K562 (cell line): ENCODE measurements around the gene MTA1. TPM values are rescaled to one million over a fixed set of nuclear protein-coding genes. Genes with fewer than 3 reads are reported as not detected.

Source experiments
- BRF2 ChIP-seq: IDR thresholded peaks from 3 replicates; pipeline ENCODE4 v1.6.1; 2011; ENCODE audit warnings: borderline replicate concordance, mild to moderate bottlenecking; ENCODE audit not compliant: insufficient read length, insufficient read depth
- CTCF ChIP-seq, 3 experiments: IDR thresholded peaks in 2 of 3; conservative IDR thresholded peaks in 1 of 3; 2 replicates each; pipeline ENCODE4 v1.5.1; 2011 to 2012; ENCODE audit warnings: low read length in 3 of 3, mild to moderate bottlenecking in 3 of 3, control low read depth in 2 of 3, improper control_type of control experiment in 1 of 3, inconsistent platforms in 1 of 3, low read depth in 1 of 3, mixed read lengths in 1 of 3, moderate library complexity in 1 of 3; ENCODE audit not compliant: insufficient read depth in 2 of 3
- SMC3 ChIP-seq: conservative IDR thresholded peaks from 2 replicates; pipeline ENCODE4 v1.6.1; 2011; ENCODE audit warnings: low read depth, low read length, improper control_type of control experiment; ENCODE audit not compliant: insufficient read depth
- ZNF551 ChIP-seq: fragments of 250-450 bp; sonication (Bioruptor Pico); IDR thresholded peaks from 2 replicates; pipeline ENCODE4 v1.5.0; 2021; ENCODE audit warnings: mild to moderate bottlenecking, moderate library complexity
- polyA plus RNA-seq, 8 experiments: library from polyadenylated mRNA; depleted of rRNA in 4 of 8; stranded (reverse) in 5 of 8; unstranded in 3 of 8; fragments of >200 nt; fragmentation: Nextera tagmentation in 2 of 8; fragmentation: Illumina TruSeq in 1 of 8; extraction: Ambion mirVana in 2 of 8; extraction: Trizol in 1 of 8; gene quantifications; 2 replicates each; pipeline versions ENCODE4 v1.2.1 to v1.2.3, GENCODE V29; 2011 to 2014; ENCODE audit warnings: inconsistent platforms in 1 of 8, missing spikeins in 1 of 8
- total RNA-seq, 7 experiments: library from RNA; depleted of rRNA in 6 of 7; stranded (reverse); fragments of >200 nt in 6 of 7; fragmentation: Illumina TruSeq in 2 of 7; extraction: Trizol in 2 of 7; gene quantifications; 2 replicates each; pipeline versions ENCODE4 v1.2.1 to v1.2.3, GENCODE V29; 2011 to 2021; ENCODE audit warnings: low replicate concordance in 1 of 7
- TF ChIP-seq, protein P1 (sequence below), 2 experiments: fragments of 250-450 bp in 1 of 2; fragments of 450-650 bp in 1 of 2; sonication (Bioruptor Pico) in 1 of 2; IDR thresholded peaks; 2 replicates each; pipeline versions ENCODE4 v1.6.1 to v1.8.0; 2016 to 2021; ENCODE audit warnings: mild to moderate bottlenecking in 2 of 2, moderate library complexity in 2 of 2, missing compliant biosample characterization in 1 of 2, missing genetic modification characterization in 1 of 2
- TF ChIP-seq, protein P2 (sequence below): fragments of 250-450 bp; sonication (Bioruptor Pico); IDR thresholded peaks from 2 replicates; pipeline ENCODE4 v1.5.0; 2020; ENCODE audit warnings: mild to moderate bottlenecking, borderline replicate concordance

MTA1 gene
- total and polyA plus RNA-seq, 9 of the 15 experiments (the other 6 are each of a cell fraction or from before 2014, with no cell fraction given): 0.13 to 118 (median 32.3) TPM

DNA sequence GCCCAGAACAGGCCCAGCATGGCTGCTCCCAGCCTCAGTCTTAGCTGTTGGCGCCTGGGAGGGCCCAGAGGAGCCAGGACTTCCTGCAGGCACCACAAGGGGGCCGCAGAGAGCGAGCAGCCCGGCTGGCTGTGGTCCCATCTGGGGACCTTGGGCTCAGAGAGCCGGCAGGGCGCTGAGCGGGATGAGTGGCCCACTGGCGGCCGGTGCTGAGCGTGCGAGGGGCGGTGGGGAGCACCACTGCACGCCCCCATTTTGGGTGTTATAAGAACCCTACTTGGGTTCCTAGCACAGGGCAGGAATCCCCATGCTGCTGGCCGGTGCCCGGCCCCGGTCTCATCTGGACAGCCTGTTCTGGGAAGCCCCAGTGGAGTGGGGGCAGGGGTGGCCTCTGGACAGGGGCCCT lies 29.1 kb downstream of the MTA1 start (continued):
- TF ChIP-seq, protein P1, sequence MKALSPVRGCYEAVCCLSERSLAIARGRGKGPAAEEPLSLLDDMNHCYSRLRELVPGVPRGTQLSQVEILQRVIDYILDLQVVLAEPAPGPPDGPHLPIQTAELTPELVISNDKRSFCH (CRISPR knock-in tag; IDR thresholded peaks at IDR 0.05): no peak
- TF ChIP-seq, protein P1 (tag; IDR thresholded peaks at IDR 0.05): no peak
- TF ChIP-seq CTCF (IDR thresholded peaks at IDR 0.05 in 2 of 3, conservative IDR thresholded peaks at IDR 0.05 in 1 of 3; ENCODE audit: insufficient read depth in 2 of 3, low read depth in 1 of 3, low read length in 3 of 3) (peak; percentile 66 to 82 (median 67)), ZNF551 (CRISPR knock-in tag) (no peak), BRF2 (no peak), SMC3 (0 out of 2 replicates have a peak, but pooled peaks have one; percentile 43)
- TF ChIP-seq, protein P2, sequence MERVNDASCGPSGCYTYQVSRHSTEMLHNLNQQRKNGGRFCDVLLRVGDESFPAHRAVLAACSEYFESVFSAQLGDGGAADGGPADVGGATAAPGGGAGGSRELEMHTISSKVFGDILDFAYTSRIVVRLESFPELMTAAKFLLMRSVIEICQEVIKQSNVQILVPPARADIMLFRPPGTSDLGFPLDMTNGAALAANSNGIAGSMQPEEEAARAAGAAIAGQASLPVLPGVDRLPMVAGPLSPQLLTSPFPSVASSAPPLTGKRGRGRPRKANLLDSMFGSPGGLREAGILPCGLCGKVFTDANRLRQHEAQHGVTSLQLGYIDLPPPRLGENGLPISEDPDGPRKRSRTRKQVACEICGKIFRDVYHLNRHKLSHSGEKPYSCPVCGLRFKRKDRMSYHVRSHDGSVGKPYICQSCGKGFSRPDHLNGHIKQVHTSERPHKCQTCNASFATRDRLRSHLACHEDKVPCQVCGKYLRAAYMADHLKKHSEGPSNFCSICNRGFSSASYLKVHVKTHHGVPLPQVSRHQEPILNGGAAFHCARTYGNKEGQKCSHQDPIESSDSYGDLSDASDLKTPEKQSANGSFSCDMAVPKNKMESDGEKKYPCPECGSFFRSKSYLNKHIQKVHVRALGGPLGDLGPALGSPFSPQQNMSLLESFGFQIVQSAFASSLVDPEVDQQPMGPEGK (CRISPR knock-in tag): no peak
